GM12873 (cell line): ENCODE results near the gene THSD4.

Experiments used
- TF ChIP-seq, protein P1 (sequence below): IDR thresholded peaks from 2 replicates; pipeline ENCODE4 v1.5.1; 2012; ENCODE audit warnings: low read depth, mild to moderate bottlenecking, moderate library complexity, low read length, control low read depth; ENCODE audit not compliant: insufficient read depth; ENCODE audit errors: missing control alignments

The THSD4 gene

DNA sequence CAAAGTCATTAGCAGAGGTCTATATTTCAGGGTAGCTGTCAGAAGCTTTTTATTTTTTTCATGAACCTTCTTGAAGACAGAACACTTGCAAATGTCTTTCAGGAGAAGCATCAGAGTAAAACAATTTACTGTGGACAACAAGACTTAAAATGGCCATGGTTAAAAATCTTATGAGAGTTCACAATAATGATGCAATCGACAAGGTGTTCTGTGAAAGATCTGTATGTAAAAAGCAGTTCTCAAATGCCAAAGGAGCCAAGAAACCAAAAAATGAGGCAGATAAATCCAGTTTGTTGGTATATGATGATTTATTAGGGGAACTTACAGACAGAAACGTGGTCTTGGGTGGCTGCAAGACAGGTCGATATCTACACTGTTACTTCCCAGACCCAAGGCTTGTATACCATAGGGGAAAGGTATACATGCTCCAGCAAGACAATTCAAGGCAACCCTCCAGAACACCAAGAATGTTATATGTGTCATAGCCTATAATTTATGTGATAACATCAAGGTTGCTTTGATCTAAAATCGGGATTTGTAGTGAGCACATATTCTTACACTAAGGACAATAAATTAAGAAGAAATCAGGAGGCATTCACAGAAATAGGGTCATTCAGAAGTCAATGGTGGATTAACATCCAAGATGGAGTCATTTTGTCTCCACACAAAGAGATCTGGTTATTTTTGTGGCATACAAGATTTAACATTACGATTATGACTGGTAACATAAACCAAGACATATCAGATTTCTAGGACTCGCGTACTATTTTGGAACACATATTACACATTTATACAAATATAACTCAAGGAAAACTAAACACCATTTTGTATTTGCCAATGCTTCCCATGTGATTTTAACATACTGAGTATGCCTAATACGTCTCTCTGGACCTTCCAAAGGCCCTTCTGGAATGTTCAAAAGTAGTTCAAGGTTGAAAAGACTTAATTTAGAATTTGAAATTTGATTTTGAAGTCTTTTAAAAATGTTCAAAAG, 316.4 kb downstream of the THSD4 start:
- TF ChIP-seq, protein P1, sequence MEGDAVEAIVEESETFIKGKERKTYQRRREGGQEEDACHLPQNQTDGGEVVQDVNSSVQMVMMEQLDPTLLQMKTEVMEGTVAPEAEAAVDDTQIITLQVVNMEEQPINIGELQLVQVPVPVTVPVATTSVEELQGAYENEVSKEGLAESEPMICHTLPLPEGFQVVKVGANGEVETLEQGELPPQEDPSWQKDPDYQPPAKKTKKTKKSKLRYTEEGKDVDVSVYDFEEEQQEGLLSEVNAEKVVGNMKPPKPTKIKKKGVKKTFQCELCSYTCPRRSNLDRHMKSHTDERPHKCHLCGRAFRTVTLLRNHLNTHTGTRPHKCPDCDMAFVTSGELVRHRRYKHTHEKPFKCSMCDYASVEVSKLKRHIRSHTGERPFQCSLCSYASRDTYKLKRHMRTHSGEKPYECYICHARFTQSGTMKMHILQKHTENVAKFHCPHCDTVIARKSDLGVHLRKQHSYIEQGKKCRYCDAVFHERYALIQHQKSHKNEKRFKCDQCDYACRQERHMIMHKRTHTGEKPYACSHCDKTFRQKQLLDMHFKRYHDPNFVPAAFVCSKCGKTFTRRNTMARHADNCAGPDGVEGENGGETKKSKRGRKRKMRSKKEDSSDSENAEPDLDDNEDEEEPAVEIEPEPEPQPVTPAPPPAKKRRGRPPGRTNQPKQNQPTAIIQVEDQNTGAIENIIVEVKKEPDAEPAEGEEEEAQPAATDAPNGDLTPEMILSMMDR = no peak

DNA sequence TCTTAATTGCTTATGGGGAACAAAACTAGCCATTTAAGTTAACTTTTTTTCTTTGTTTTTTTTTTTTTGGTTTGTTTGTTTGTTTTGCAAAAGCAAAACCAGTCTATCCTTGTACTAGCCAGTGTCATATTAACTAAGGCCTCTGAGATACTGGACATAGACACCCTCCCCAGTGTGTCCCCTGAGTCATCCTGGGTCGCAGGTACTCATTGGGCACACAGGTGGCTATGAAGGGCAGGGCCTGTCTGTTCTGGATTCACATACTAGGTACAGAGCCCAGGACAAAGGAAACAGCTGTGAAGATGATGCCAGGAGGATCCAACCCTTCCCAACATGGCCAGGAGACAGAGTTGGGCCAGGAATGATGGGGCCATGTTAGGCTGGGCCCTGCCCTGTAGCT, 318.1 kb downstream of the THSD4 start:
- TF ChIP-seq, protein P1 = no peak

DNA sequence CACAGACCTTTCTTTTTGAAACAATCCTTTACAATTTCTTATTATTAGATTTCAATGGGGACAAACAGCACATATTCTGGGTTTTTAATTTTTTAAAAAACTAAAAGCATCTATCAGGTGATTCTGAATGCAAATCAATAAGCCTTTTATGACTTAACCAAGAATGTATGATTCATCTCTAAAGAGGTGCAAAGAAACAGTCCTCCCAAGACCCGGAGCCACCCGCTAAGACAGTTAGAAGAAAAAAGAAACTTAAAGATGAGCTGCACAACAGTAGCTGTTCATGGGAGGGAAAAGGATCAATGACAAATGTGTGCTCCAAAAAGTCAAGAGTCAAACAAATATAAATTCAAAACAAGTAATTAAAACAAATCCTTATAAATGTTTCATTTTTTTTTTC, 319.5 kb downstream of the THSD4 start:
- TF ChIP-seq, protein P1 = no peak

DNA sequence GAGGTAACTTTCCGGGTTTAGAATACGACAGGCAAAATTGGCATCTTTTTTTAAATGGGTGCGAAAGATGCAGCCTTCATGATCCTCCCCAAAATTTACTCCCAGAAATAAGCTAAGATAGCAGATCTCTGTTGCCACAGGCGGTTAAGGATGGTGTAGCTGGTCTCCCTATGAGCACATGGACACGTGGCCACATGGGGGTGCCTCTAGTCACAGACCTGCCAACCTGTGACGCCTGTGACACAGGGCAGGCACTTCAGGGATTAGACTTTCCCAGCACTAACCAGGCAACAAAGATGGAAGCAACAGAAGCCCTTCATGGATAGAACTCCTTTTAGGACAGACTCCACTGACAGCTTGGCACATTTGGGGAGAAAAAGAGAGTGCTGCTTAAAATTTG, 320.3 kb downstream of the THSD4 start:
- TF ChIP-seq, protein P1 = no peak

DNA sequence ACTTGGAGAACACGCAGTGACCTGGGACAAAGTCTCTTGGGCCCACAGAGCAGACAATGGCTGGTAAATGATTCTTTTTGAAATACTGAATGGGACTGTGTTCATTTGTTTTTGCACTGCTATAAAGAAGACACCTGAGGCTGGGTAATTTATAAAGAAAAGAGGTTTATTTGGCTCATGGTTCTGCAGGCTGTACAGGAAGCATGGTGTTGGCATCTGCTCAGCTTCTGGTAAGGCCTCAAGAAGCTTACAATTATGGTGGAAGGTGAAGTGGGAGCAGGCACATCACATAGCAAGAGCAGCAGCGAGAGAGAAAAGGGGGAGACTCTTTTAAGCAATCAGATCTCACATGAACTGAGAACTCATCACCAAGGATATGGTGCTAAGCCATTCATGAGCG, 321.6 kb downstream of the THSD4 start:
- TF ChIP-seq, protein P1 = no peak

DNA sequence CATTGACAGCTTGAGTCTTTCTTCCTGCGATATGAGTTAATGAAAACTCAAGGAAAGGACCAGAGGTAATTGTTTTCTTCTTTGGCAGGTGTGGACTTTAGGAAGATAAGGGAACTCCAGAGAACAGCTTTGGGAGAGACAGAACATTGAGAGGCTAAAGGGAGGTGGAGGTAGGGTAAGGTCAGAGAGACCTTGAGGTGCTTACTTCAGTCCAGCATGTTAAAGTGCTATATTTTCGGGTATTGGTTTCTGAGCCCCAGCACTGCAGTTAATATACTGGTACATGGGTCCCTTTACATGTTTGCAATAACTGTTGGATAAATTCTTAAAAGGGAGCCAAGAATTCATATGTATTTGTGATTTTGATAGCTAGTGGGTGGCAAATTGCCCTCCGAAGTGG, 322.1 kb downstream of the THSD4 start:
- TF ChIP-seq, protein P1 = no peak

DNA sequence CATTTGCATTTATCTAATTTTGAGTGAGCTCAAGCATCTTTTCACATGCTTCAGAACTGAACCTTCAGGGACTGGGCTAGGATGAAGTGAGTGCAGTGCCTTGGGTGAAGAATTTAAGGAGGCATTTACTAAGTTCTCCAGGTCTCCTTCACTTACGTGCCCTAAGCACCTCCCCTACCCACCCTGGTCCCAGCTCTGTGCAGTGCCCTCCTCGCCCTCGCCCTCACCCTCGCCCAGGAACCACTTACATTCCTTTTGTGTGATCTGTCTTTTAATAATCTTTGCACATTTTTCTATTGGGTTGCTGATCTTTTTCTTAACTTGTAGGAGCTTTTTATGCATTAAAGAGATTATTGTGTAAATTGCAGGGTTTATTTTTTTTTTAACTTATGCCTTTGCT, 322.6 kb downstream of the THSD4 start:
- TF ChIP-seq, protein P1 = no peak
